AG04449 (cell line): ENCODE measurements around the gene ASB1.

Experiments used
- CTCF ChIA-PET: fragments of 350-600 bp; formaldehyde crosslinking; extraction: SDS; loops from one replicate; lab custom pipeline; 2021; ENCODE audit warnings: antibody characterized with exemption; lab: Yijun Ruan, JAX
- POLR2A ChIA-PET: fragments of 400-600, 350-600 bp; formaldehyde crosslinking; extraction: SDS; loops from one replicate; lab custom pipeline; 2020; ENCODE audit warnings: antibody characterized with exemption, inconsistent platforms; lab: Yijun Ruan, JAX
- DNase-seq: peaks from one replicate; pipeline ENCODE4 v3.0.0-alpha.2; 2010; ENCODE audit warnings: low read depth, low spot score
- H3K4me3 ChIP-seq: 2 replicates; pipeline ENCODE4 v1.5.1; 2011; ENCODE audit warnings: low read depth, mild to moderate bottlenecking, control low read depth, low read length
- TF ChIP-seq, protein P1 (sequence below): IDR thresholded peaks from one replicate; pipeline ENCODE4 v1.5.1; 2011; ENCODE audit warnings: mild to moderate bottlenecking, moderate library complexity, low read length, control low read depth, inconsistent platforms; ENCODE audit not compliant: insufficient read depth; ENCODE audit errors: missing control alignments

ASB1 gene

DNA sequence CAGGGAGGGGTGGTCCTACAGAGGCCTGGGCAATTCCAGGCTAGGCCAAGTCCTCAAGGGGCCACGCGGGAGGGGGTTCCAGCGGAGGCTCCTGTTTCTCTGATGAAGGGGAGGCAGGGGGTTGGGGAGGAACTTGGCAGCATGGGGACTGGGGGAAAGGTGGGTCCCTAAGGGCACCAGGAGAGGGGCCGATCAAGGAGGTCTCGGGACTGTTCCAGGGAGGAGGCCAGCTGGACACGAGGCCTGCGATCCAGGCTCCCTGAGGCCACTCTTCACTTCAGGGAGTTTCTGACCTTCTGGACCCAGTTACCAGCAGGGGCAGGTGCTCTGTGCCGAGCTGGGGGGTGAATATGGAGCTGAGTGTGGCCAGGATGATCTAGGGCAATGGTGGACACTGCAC is 71.5 kb downstream of the ASB1 start:
- no peak overlapping the region for H3K4me3 ChIP-seq
- no peak for DNase-seq
- CTCF ChIA-PET = interaction anchor here (1.7 kb wide), 1 partner anchor 14 kb away, joined by 11 read pairs; no protein-coding TSS in a partner anchor
- POLR2A ChIA-PET = no interaction called here
- TF ChIP-seq, protein P1, sequence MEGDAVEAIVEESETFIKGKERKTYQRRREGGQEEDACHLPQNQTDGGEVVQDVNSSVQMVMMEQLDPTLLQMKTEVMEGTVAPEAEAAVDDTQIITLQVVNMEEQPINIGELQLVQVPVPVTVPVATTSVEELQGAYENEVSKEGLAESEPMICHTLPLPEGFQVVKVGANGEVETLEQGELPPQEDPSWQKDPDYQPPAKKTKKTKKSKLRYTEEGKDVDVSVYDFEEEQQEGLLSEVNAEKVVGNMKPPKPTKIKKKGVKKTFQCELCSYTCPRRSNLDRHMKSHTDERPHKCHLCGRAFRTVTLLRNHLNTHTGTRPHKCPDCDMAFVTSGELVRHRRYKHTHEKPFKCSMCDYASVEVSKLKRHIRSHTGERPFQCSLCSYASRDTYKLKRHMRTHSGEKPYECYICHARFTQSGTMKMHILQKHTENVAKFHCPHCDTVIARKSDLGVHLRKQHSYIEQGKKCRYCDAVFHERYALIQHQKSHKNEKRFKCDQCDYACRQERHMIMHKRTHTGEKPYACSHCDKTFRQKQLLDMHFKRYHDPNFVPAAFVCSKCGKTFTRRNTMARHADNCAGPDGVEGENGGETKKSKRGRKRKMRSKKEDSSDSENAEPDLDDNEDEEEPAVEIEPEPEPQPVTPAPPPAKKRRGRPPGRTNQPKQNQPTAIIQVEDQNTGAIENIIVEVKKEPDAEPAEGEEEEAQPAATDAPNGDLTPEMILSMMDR = no peak

DNA sequence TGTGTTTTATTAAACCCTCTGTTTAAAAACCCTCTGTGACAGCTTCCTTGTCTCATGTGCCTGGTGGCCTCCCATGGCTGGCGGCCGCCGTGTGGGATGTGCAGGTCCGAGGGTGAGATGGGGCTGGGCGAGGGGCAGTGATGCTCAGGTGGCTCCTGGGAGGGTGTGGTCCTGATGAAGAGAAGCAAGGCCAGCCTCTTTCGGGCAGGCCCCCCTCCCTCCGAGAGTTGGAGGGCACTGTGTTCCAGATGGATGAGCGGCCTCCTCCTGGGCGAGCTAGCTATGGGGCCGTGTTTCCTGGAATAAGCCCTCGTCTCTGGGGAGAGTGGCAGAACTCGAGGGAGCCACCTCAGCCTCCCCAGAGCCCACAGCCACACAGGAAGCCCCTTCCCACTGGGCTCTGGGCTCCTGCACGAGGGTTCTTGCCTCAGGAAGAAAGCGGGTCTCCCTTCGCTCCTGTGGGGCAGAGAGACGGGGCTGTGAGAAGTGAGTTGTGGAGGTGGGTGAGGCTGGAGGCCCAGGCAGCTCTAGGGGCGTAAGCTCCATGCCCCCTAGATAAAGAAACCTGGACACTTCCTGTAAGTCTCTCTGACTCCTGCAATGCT is 72.1 kb downstream of the ASB1 start:
- H3K4me3 ChIP-seq = no peak overlapping the region
- DNase-seq = no peak
- POLR2A ChIA-PET = no interaction called here
- CTCF ChIA-PET = interaction anchor here (1.7 kb wide), 1 partner anchor 13 kb away, joined by 11 read pairs; no protein-coding TSS in a partner anchor
- TF ChIP-seq, protein P1 = no peak

DNA sequence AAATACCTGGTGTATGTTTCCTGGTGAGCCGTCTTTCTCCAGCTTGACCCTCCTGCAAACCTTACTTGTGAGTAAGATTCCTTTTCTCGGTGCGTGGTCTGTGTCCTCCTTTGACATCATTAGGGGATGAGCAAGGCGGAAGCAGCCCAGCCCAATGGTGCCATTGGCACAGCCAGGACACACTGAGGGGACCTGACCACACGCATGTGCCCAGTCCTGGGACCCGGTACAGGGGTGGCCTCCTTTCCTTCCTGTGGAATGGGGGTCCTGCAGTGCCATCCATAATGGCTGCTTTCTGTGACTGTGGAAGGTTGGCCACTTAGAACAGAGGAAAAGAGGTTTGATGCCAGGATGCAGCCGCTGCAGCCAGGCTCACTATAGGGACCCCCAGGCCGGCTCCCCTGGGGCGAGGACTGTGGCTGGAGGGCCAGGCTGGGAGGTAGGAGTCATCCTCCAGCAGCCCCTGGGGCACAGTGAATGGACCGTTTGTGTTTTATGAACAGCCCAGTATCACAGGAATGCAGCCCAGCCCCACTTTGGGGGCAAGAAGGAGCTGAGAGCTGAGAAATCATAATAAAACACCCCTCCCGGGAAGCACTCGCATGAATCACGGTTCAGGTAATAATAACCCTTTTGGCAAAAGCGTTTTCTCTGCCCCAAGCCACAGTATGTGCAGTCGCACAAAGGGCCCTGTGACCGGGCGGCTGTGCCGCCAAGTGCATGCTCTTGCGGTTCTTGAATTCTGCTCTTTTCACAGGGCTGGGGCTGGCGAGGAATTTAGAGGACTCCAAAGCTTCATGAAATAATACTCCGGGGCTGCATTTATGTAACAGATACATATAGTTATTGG is 73.2 kb downstream of the ASB1 start:
- ChIA-PET POLR2A (no interaction called here), CTCF (interaction anchor here (1.3 kb wide), 1 partner anchor 14 kb away, joined by 3 read pairs; no protein-coding TSS in a partner anchor)
- DNase-seq = no peak
- TF ChIP-seq, protein P1 = no peak
- no peak overlapping the region for H3K4me3 ChIP-seq

DNA sequence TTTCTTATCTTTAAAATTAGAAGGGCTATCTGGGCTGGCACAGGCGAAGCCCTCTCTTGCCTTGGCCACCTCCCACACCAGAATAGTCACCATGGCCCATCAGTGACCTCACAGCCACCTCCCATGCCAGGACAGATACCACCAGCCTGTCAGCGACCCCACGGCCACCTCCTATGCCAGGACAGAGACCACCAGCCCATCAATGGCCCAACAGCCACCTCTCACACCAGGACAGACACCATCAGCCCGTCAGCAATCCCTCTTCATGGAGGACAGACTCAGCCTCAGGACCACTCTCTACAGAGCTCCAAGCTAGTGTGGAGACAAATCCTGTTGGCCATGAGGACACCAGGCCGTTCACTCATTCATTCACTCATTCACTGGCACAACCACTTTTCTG is 74.6 kb downstream of the ASB1 start:
- no peak for DNase-seq
- H3K4me3 ChIP-seq = no peak overlapping the region
- ChIA-PET CTCF (interaction anchor here (4.4 kb wide), 1 partner anchor 13 kb away, joined by 40 read pairs; no protein-coding TSS in a partner anchor), POLR2A (no interaction called here)
- TF ChIP-seq, protein P1 = no peak
